COLO829 (cell line): ENCODE measurements around the gene MYO1F.
"Not testable (repeated sequence)": the region's sequence is repeated elsewhere in the genome, so short reads cannot be mapped to it uniquely, and the experiment has no call there.

ENCODE experiments used
- DNase-seq: peaks from one replicate; pipeline ENCODE4 v3.0.0; 2012; ENCODE audit warnings: low spot score

Gene MYO1F

DNA sequence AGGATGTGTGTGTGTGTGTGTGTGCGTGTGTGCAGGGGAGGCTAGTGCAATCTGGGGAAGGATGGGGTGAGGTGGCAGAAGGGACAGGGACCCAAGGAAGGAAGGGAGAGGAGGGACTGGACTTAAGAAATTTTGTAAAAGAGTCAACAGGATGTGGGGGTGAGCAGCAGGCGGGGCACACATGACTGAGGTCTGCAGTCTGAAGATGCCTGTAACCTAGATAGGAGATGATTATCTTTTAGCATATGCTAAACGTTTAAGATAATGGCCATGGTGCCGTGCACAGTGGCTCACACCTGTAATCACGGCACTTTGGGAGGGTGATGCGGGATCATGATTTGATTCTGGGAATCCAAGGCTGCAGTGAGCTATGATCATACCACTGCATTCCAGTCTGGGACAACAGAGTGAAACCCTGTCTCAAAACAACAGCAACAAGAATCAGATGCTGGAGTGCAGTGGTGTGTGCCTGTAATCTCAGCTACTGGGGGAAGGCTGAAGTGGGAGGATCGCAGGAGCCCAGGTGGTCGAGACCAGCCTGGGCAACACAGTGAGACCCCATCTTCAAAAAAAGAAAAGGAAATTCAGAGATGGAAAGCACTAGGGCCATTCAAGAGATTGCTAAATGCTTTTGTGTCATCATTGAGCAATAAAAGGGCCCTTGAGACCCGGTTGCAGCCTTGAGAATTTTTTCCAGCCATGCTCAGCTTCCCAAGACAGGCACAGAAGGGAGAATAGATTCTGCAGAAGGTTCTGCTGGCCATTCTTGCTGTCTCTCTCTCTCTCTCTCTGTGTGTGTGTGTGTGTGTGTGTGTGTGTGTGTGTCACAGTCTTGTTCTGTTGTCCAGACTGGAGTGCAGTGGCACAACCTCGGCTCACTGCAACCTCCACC, 59.4 kb downstream of the MYO1F start:
- DNase-seq, result no peak

DNA sequence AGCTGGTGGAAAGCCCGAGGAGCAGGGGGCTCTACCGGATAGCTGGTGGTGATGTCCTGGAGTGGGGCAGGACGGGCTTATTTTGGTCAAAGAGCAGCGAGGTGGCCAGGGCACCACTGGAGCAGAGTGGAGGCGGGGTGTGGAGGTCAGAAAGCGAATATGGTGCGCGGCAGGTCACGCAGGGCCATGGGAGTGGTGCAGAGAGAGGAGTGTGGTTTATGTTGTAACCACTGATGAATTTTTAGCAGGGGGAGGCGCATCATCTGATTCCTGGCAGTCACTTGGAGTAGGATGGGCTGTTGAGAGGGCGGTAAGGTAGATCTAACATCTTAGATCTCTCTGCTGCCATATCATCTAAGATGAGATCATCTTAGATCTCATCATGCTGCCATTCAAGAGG, 61.9 kb downstream of the MYO1F start:
- DNase-seq, result no peak

DNA sequence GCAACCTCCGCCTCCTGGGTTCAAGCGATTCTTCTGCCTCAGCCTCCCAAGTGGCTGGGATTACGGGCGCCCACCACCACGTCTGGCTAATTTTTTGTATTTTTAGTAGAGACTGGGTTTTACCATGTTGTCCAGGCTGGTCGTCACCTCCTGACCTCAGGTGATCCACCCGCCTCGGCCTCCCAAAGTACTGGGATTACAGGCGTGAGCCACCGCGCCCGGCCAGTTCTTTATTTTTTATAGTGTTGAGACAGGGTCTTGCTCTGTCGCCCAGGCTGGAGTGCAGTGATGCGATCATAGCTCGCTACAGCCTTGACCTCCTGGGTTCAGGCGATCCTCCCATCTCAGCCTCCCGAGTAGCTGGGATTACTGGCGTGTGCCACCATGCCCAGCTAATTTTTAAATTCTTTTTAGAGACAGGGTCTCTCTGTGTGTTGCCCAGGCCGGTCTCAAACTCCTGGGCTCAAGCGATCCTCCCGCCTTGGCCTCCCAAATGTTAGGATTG, 62.7 kb downstream of the MYO1F start:
- DNase-seq, result not testable (repeated sequence)

DNA sequence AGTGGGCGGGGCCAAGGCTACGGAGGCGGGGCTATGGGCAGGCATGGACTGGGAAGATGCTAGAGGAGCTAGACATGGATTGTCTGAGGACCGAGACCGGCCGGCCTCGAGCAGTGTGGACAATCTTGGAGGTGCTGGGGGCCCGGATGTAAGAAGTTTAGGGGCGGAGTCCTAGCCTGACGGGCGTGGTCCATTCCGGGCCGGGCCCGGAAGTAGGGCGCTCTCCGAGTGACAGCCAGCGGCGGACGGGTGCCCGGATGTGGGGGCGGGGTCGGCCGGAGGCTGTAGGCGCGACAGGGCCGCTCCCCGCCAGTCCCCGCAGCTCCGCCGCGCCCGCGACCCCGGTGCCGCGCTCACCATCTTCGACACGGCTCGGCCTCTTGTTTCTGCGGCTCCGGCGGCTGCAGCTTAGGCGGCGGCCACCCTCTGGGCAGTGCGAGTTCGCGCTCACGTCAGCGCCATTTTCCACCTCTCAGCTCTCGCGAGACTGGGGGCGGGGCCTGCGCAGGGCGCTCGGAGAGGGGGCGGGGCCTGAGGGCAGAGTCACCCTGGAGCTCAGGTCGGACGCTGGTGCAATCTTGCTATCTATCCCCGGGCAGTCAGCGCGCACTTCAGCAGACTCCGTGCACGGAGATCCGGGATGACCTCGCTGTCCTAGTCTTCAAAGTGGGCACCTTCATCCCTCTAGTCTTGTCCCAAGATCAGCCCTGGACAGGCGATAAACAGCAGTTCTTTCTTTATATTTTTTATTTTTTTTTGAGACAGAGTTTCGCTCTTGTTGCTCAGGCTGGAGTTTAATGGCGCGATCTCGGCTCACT, 63.3 kb downstream of the MYO1F start, which contains the start of gene ZNF414:
Gene ZNF414, minus strand, starts transcription at position 481 of the 818 bp plus-strand sequence. Its CDS starts 121 bp downstream, at position 360.
- peak; percentile 98 for DNase-seq

DNA sequence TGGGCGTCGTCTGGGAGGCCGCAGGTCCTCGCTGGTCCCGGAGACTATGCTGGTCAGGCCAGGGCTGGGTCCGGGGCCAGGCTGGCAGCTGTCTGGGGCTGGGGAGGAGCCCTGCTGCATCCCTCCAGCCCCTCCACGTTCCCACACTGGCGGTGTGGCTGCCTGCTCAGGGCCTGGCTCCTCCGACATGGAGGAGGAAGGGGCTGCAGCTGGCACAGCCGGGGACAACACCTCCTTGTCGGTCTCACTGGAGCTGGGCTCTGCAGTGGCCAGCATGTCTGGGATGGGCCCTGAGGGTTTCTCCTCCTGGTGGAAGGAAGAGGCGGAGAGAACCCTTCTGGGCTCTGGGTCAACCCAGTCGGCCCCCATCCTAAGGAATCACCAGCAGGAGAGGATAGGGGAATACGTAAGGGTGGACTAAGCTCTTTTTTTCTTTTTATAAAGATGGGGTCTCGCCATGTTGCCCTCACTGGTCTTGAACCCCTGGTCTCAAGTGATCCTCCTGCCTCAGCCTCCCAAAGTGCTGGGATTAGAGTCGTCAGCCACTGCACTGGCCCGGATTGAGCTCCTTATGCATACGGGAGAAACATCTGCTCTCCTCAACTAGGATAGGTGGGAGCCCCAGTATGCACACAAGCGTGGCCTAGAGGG, 64.1 kb downstream of the MYO1F start:
- no peak for DNase-seq

DNA sequence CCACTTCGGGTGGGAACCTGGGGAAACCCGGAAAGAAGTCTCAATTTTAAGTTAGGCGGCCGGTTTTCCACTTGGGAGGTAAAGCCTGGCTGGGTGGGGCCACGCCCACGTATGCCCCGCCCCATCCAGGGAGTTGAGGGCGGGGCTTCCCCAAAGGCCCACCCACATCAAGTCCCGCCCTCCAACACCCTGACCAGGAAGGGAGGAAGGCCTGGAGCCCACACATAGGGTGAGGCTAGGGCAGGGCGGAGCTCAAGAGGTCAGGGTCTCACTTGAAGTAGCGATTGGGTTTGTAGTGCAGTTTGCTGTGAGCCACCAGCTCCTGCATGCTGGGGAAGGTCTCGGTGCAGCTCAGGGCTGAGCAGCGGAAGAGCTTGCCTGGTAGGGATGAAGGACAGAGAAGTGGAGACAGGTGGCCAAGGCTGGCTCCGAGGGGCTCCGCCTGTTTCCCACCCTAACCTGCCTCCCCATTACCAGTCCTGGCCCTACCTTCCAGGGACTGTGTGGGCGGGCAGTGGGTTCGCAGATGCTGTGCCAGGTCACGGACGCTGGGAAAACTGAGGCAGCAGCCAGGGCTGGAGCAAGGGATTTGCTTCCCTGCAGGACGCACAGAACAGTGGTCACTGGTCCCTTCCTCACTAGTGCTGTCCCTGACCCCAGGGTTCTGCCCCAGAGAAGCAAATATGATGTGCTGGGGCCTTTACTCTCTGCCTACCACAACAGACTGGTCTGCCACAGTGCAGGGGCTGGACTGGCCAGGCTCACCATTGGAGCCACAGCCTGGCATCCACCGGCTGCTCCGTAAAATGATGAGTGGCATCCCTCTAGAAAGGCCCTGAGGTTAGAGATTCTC, 64.9 kb downstream of the MYO1F start:
- DNase-seq, result peak; percentile 48

DNA sequence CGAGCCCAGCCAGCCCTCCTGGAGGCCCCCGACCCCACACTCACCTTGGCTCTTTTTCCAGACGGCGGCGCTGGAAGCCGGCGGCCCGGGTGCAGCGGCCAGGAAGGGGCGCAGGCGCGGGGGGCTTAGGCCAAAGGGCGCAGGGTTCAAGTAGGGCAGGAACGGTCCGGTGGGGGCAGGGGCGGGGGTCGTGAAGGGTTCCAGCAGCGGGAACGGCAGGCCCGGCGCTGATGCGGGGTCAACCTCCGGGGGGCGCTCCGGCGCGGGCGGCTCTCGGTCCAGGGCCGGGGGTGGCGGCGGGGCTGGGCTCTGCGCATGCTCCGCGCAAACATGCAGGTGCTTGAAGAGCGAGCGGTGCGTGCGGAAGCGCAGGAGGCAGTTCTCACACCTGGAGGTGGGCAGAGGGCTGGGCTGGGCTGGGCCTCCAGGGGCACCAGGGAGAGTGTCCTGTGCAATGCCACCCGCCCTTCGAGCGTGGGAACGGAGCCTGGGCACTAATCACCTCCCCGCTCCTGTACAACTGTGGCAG, 65.6 kb downstream of the MYO1F start:
- no peak for DNase-seq

DNA sequence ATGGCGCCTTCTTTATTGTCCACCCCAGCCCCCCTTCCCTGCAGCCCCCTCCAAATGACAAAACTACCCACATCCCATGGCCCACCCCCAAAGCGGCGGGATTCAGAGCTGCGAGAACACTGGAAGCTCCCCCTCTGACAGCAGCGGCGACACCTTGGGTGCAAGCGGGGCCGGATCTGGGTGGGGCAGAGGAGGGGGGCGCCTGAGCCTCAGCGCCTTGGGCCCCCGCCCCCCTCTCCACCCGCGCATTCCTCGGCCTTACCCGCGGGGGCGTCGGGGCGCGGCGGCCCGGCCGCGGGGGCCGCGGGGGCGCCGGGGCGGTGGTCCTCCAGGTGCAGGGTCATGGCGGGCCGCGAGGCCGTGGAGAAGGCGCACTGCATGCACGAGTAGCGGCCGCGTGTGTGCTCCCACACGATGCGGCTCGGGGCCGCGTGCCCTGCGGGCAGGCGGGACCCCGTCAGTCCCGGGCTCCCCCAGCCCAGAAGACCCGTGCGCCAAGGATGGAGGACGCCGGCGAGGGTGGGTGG, 66.6 kb downstream of the MYO1F start:
- DNase-seq, result no peak

DNA sequence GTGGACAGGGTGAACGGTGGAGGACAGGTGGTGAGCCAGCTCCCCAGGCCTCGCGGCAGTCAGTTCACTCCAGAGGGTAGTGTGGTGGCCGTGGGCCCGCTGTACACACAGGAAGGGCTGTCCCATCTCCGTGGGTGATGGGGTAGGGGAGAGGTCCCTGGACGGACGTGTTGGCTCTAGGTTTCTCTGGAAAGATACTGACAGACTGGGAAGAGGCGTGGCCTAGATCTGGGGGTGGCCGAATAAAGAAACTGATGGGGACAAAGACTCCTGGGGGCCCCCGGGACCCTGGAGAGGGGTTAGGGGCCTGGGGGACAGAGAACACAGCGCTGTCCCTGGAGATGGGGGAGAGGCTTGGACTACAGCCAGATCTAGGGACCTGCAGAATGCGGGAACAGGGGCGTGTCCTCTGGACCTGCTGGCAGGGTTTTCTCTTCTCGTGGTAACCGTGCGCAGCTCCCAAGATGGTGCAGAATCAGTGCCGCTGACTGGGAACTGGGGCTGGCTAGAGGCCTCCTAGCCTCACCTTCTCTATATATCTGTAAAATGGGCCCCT, 70.8 kb downstream of the MYO1F start:
- DNase-seq, result no peak

DNA sequence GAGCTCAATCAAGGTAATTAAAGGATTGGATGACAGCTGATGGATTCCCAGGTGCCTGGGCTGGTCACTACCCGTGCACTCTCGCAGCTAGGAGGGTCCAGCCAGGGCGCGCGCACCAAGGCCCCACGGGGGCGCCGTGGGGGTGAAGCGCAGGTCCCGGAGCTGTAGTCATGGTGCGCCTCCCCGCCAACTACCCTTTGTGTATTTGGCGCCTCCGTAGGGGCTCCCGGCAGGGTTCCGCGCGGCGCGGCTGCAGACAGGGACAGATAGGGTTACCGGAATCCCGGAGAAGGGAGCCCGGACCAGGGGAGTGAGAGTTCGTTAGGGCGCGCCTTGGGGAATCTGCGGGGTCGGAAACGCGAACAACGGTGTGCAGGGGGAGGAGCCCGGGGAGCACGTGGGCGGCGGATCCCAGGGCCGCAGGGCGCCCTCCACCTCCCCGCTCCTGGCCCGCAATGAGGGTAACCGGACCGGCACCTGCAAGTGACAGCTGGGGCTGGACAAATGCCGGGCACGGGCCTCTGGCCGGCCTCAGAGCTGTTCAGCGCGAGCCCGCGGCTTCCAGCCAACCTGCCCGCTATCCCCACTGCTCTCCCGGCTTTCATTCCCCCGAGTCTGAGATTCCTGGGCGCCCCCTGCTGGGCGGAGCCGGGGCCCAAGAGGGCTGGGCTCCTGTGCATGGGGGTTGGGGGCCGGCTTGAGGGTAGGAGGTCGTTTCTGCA, 71.4 kb downstream of the MYO1F start:
- peak; percentile 68 for DNase-seq

DNA sequence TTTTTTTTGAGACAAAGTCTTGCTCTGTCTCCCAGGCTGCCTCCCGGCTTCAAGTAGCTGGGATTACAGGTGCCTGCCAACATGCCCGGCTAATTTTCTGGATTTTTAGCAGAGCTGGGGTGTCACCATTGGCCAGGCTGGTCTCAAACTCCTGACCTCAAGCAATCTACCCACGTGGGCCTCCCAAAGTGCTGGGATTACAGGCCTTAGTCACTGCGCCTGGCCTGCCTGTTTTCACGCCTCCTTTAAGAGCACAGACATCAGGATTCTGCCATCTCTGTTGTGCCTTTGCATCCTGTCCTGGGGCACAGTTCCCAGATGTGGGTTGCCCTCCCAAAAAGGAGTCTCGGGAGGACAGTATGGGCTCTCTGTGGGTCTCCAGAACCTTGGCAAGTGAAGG, 72.3 kb downstream of the MYO1F start:
- DNase-seq, result no peak

DNA sequence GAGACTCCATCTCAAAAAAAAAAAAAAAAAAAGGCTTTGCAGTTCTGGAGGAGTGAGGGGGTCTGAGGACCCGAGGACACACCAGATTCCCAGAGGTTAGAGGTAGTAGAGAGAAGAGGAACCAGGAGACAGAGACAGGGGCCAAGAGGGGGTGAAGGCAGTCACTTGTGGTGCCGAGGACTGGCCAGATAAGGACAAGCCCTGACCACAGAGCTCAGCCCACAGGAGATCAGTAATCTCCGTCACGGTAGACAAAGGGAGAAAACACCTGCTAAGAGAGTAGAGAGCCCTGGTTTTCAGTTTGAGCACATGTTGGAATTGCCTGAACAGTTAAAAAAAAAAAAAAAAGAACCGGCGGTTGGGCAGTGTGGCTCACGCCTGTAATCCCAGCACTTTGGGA, 73.1 kb downstream of the MYO1F start:
- no peak for DNase-seq

DNA sequence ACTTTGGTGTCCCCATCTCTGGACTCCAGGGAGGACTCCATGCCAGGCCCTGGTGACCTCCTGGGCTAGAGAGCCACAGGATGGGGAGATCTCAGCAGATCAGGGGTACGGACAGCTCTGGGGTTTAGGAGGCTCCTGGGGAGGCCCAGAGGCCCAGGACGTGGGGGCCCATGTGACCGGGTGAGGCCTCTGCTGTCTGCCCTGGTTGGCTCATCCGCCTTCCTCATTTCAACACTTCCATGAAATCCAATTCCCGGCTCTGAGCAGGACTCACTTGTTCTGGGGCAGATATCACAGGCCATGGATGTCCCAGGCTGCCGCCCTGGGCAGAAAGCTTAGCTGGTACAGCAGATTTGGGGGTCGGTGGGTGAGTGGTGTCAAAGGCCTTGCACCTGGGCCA, 73.7 kb downstream of the MYO1F start:
- no peak for DNase-seq

DNA sequence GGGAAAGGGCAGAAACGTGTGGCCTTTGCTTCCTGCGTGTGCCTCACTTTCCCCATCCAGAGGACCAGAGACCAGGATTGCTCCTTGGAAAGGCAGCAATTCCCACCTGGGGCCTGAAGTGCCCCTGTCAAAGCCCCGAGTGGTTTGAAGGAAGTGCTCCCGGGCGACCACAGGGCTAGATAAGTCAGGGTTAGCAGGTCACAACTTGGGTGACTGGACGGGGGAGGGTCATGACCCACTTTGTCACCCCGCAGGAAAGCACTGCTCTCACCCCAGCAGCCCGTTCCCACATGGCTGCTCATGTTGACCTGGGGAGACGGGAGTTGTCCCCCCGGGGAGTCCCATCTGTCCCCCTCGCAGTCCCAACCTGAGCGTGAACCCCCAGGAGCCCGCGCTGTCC, 75.3 kb downstream of the MYO1F start:
- no peak for DNase-seq

DNA sequence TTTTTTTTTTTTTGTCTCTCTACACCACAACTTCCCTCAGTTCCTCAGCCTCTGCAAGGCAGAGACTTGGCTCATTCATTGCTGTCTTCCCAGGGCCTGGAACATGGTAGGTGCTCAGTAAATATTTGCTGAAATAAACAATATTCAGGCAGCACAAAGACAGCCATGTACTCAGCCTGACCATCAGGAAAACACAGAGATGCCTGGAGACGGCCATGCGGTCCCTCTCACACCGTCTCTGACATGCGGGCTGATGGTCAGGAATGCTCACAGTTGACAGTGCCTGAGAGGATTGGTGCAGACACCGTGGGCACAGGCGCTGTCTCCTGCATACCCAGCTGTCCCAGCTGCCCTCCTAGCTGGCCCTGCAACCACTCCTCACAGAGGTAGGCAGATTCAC, 75.7 kb downstream of the MYO1F start:
- DNase-seq, result no peak

DNA sequence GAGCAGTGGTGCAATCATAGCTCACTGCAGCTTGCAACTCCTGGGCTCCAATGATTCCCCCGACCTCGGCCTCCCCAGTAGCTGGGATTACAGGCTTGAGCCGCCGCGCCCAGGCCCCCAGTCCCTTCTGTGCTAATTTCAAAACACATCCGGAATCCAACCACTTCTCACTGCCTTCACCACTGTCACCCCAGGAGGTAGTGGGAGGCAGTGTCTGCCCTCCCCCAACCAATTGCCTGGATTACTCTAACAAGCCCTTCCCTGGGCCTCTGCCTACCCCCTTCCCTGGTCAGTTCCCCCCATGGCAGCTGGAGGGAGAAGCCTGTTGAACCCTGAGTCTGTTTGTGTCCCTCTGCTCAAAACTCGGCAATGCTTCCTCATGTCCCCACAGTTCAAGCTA, 77.1 kb downstream of the MYO1F start:
- DNase-seq, result no peak

DNA sequence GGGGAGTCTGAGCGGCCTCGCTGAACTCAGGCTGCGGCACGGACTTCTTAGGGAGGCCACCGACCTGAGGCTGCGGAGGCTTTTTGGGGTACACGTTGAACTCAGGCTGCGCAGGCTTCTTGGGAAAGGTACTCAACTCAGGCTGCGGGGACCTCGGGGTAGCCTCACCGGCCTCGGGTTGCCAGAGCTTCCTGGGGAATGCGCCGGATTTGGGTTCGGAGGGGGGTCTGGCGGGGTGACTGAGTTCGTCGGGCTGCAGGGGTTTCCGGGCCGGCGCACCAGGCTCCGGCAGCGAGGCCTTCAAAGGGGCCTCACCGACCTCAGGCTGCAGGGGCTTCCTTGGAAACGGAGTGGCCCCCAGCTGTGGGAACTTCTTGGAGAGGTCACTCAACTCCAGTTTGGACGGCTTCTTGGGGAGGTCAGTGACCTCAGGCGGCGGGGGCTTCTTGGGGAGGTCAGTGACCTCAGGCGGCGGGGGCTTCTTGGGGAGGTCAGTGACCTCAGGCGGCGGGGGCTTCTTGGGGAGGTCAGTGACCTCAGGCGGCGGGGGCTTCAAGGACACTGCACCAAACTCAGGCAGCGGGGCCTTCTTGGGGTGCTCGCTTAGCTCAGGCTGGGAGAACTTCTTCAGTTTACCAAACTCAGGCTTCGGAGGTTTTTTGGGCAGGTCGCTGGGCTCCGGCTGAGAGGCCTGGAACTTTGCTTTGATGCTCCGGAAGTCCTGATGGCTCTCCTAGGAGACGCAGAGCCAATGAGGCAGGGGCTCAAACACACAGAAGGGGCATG, 78.0 kb downstream of the MYO1F start:
- DNase-seq, result no peak

DNA sequence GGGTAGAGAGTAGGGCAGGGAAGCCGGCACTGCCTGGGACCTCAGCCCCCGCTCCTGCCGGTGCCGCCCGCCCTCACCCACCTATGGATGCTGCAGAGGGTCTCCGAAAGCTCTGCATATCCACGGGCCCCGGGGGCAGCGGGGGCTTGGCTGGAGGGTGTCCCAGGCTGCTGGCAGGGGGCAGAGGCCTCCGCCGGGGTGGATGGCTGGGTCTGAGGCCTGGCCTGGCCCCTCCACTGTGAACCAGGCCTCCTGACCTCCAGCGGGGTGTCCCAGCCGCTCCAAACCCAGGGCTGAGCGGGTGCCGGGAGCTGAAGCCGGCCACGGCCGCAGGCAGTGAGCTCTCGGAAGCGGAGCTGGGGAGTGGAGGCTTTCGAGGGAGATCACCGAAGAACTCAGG, 78.9 kb downstream of the MYO1F start:
- DNase-seq, result no peak

DNA sequence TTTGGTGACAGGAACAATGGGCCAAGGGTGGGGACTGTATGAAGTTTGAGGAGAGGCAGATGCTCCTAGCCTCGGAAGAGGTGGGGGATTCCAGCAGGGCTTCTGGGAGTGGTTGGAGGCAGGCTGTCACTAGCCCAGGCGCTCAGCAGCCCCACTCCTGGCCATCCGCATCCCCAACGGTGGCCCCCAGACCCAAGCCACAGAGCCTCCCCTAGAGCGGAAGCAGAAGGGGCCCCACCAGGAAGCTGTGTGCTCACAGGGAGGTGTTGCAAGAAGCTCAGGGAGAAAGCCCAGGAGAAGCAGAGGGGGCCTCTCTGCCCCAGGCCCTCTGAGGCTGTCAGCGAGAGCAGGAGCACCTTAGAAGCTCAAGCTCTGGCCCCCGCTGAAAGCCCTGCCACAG, 83.1 kb downstream of the MYO1F start:
- no peak for DNase-seq
